K562 (cell line): ENCODE results near the gene PRKG1.

ENCODE experiments used
- ESRRA ChIP-seq: fragments of 450-650 bp; IDR thresholded peaks from 2 replicates; pipeline ENCODE4 v1.6.1; 2014; ENCODE audit warnings: low read depth, mild to moderate bottlenecking, moderate library complexity, borderline replicate concordance
- FOS ChIP-seq: IDR thresholded peaks from 3 replicates; pipeline ENCODE4 v1.6.1; 2011; ENCODE audit not compliant: insufficient read length; ENCODE audit errors: extremely low read depth
- MTF1 ChIP-seq: fragments of 250-450 bp; sonication (Bioruptor Pico); IDR thresholded peaks from 2 replicates; pipeline ENCODE4 v1.9.0; 2021; ENCODE audit warnings: moderate library complexity, mild to moderate bottlenecking, inconsistent platforms, borderline replicate concordance
- POLR2AphosphoS5 ChIP-seq: IDR thresholded peaks from 2 replicates; pipeline ENCODE4 v1.6.1; 2011; ENCODE audit warnings: mild to moderate bottlenecking, low read depth, low read length, moderate library complexity; ENCODE audit not compliant: control insufficient read depth, insufficient read depth
- POU5F1 ChIP-seq: fragments of 150-350 bp; IDR thresholded peaks from 2 replicates; pipeline ENCODE4 v1.6.1; 2014; ENCODE audit warnings: borderline replicate concordance, low read length, low read depth, mild to moderate bottlenecking; ENCODE audit not compliant: partially characterized antibody
- SP1 ChIP-seq: sonication (generic); formaldehyde crosslinking; IDR thresholded peaks from 2 replicates; pipeline ENCODE4 v1.8.1; 2022; ENCODE audit warnings: mild to moderate bottlenecking, missing genetic modification reagents
- TAF1 ChIP-seq: IDR thresholded peaks from 2 replicates; pipeline ENCODE4 v1.6.1; 2011; ENCODE audit warnings: mild to moderate bottlenecking, low read length, moderate library complexity; ENCODE audit not compliant: insufficient read depth, control insufficient read depth, severe bottlenecking; ENCODE audit errors: extremely low read depth
- ZNF24 ChIP-seq: fragments of 450-650 bp; IDR thresholded peaks from 2 replicates; pipeline ENCODE4 v1.6.1; 2016
- ZNF583 ChIP-seq: fragments of 250-450 bp; sonication (Bioruptor Pico); IDR thresholded peaks from 2 replicates; pipeline ENCODE4 v1.4.0; 2020
- ZSCAN32 ChIP-seq: fragments of 450-650 bp; formaldehyde crosslinking; IDR thresholded peaks from 2 replicates; pipeline ENCODE4 v1.4.0; 2020; ENCODE audit warnings: mild to moderate bottlenecking, moderate library complexity
- TF ChIP-seq, protein P1 (sequence below): sonication (generic); formaldehyde crosslinking; IDR thresholded peaks from 2 replicates; pipeline ENCODE4 v1.8.0; 2022; ENCODE audit warnings: missing genetic modification reagents, mild to moderate bottlenecking, borderline replicate concordance
- TF ChIP-seq, protein P2 (sequence below): fragments of 250-450 bp; sonication (Bioruptor Pico); IDR thresholded peaks from 2 replicates; pipeline ENCODE4 v1.5.1; 2021; ENCODE audit warnings: mild to moderate bottlenecking
- TF ChIP-seq, protein P3 (sequence below): fragments of 450-650 bp; formaldehyde crosslinking; IDR thresholded peaks from 2 replicates; pipeline ENCODE4 v1.4.0; 2020; ENCODE audit warnings: mild to moderate bottlenecking, mixed read lengths

DNA sequence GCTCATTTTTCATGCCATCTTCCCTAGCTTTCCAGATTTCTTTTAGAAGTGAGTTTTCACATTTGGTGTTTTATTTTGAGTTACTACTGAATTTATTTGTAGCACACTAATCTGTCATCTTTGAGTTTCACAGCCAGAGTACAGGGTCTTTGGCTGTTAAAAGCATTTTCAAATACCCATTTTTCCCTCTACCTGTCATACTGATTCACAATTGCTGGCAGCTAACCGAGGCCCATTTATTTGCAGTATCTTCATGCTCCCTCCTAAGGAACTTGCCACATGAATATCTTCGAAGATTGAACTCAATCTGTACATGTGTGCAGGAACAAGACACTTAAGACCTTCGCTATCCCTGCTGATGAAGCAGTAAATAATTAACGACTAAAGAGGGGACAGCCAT, 1194.9 kb downstream of the PRKG1 start:
- TF ChIP-seq MTF1 (CRISPR knock-in tag) = no peak
- no peak for TF ChIP-seq ZSCAN32 (CRISPR knock-in tag)
- TF ChIP-seq, protein P1, sequence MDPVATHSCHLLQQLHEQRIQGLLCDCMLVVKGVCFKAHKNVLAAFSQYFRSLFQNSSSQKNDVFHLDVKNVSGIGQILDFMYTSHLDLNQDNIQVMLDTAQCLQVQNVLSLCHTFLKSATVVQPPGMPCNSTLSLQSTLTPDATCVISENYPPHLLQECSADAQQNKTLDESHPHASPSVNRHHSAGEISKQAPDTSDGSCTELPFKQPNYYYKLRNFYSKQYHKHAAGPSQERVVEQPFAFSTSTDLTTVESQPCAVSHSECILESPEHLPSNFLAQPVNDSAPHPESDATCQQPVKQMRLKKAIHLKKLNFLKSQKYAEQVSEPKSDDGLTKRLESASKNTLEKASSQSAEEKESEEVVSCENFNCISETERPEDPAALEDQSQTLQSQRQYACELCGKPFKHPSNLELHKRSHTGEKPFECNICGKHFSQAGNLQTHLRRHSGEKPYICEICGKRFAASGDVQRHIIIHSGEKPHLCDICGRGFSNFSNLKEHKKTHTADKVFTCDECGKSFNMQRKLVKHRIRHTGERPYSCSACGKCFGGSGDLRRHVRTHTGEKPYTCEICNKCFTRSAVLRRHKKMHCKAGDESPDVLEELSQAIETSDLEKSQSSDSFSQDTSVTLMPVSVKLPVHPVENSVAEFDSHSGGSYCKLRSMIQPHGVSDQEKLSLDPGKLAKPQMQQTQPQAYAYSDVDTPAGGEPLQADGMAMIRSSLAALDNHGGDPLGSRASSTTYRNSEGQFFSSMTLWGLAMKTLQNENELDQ (CRISPR knock-in tag) = no peak
- TF ChIP-seq ZNF24 = no peak
- TF ChIP-seq, protein P2, sequence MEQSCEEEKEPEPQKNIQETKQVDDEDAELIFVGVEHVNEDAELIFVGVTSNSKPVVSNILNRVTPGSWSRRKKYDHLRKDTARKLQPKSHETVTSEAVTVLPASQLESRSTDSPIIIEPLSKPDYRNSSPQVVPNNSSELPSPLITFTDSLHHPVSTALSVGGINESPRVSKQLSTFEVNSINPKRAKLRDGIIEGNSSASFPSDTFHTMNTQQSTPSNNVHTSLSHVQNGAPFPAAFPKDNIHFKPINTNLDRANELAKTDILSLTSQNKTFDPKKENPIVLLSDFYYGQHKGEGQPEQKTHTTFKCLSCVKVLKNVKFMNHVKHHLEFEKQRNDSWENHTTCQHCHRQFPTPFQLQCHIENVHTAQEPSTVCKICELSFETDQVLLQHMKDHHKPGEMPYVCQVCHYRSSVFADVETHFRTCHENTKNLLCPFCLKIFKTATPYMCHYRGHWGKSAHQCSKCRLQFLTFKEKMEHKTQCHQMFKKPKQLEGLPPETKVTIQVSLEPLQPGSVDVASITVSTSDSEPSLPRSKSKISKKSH (CRISPR knock-in tag) = no peak
- no peak for TF ChIP-seq ESRRA
- TF ChIP-seq FOS = no peak
- no peak for TF ChIP-seq ZNF583
- no peak for TF ChIP-seq SP1
- TF ChIP-seq TAF1 = no peak
- TF ChIP-seq POLR2AphosphoS5 = no peak
- TF ChIP-seq, protein P3, sequence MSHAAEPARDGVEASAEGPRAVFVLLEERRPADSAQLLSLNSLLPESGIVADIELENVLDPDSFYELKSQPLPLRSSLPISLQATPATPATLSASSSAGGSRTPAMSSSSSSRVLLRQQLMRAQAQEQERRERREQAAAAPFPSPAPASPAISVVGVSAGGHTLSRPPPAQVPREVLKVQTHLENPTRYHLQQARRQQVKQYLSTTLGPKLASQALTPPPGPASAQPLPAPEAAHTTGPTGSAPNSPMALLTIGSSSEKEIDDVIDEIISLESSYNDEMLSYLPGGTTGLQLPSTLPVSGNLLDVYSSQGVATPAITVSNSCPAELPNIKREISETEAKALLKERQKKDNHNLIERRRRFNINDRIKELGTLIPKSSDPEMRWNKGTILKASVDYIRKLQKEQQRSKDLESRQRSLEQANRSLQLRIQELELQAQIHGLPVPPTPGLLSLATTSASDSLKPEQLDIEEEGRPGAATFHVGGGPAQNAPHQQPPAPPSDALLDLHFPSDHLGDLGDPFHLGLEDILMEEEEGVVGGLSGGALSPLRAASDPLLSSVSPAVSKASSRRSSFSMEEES = no peak
- no peak for TF ChIP-seq POU5F1
